OCI-LY1 (cell line): ENCODE measurements around the gene PARD3.

Source experiments
- EZH2 ChIP-seq: fragments of 200-600 bp; sonication (generic), shearing (Covaris generic); IDR thresholded peaks from 2 replicates; pipeline ENCODE4 v1.8.0; 2017; ENCODE audit warnings: borderline replicate concordance, mixed run types, mild to moderate bottlenecking, antibody characterized with exemption, low read length, moderate library complexity, mixed read lengths
- TF ChIP-seq, protein P1 (sequence below): fragments of 200-600 bp; sonication (generic), shearing (Covaris generic); IDR thresholded peaks from 2 replicates; pipeline ENCODE4 v1.5.1; 2017; ENCODE audit warnings: mild to moderate bottlenecking, antibody characterized with exemption, low read length, moderate library complexity, mixed read lengths

DNA sequence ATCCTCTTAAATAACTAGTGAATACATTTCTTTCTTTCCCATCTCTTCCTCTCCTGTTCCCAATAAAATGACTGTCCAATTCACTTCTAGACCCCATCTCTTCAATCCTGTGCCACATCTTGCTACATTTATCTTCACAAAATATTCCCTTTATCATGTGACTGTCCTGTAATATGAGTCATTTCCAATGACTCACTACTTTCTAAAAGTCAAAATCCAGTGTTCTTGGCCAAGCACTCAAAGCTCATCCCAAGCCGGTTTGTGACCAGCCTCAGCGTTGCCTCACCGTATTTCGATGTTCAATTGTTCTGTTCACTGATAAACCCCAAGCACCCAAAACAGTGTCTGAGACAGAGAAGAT is 104.7 kb downstream of the PARD3 start:
- TF ChIP-seq, protein P1, sequence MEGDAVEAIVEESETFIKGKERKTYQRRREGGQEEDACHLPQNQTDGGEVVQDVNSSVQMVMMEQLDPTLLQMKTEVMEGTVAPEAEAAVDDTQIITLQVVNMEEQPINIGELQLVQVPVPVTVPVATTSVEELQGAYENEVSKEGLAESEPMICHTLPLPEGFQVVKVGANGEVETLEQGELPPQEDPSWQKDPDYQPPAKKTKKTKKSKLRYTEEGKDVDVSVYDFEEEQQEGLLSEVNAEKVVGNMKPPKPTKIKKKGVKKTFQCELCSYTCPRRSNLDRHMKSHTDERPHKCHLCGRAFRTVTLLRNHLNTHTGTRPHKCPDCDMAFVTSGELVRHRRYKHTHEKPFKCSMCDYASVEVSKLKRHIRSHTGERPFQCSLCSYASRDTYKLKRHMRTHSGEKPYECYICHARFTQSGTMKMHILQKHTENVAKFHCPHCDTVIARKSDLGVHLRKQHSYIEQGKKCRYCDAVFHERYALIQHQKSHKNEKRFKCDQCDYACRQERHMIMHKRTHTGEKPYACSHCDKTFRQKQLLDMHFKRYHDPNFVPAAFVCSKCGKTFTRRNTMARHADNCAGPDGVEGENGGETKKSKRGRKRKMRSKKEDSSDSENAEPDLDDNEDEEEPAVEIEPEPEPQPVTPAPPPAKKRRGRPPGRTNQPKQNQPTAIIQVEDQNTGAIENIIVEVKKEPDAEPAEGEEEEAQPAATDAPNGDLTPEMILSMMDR: no peak
- no peak for TF ChIP-seq EZH2
